GM23248 (cell line): ENCODE results near the gene NEK4. TPM values are rescaled to one million over a fixed set of nuclear protein-coding genes. Genes with fewer than 3 reads are reported as not detected.
A peak's percentile ranks its signal among the peaks of the same experiment; 100 is the strongest.

Source experiments
- DNase-seq: peaks from one replicate; pipeline ENCODE4 v3.0.0-alpha.2; 2015
- H2AFZ ChIP-seq: fragments of 200-600 bp; sonication (generic); 2 replicates; pipeline ENCODE4 v1.6.1; 2016; ENCODE audit warnings: antibody characterized with exemption
- H3F3A ChIP-seq: fragments of 200-600 bp; sonication (generic); 2 replicates; pipeline ENCODE4 v1.6.1; 2016; ENCODE audit warnings: mild to moderate bottlenecking, antibody characterized with exemption, mixed run types; ENCODE audit not compliant: insufficient read depth
- H3K27ac ChIP-seq: fragments of 200-600 bp; sonication (generic); 2 replicates; pipeline ENCODE4 v1.5.1; 2016; ENCODE audit warnings: mild to moderate bottlenecking
- H3K27me3 ChIP-seq: fragments of 200-600 bp; sonication (generic); replicated peaks from 2 replicates; pipeline ENCODE4 v1.6.1; 2016; ENCODE audit warnings: mild to moderate bottlenecking; ENCODE audit not compliant: insufficient read depth
- H3K36me3 ChIP-seq: fragments of 200-600 bp; sonication (generic); 2 replicates; pipeline ENCODE4 v1.6.1; 2016; ENCODE audit warnings: low read depth, mild to moderate bottlenecking
- H3K4me1 ChIP-seq: fragments of 200-600 bp; sonication (generic); 2 replicates; pipeline ENCODE4 v1.6.1; 2016; ENCODE audit warnings: mild to moderate bottlenecking; ENCODE audit not compliant: insufficient read depth
- H3K4me2 ChIP-seq: fragments of 200-600 bp; sonication (generic); one replicate; pipeline ENCODE4 v1.6.1; 2016; ENCODE audit warnings: mild to moderate bottlenecking; ENCODE audit not compliant: unreplicated experiment
- H3K4me3 ChIP-seq: fragments of 200-600 bp; sonication (generic); 2 replicates; pipeline ENCODE4 v1.5.1; 2016; ENCODE audit warnings: mild to moderate bottlenecking
- H3K79me2 ChIP-seq: fragments of 200-600 bp; sonication (generic); 2 replicates; pipeline ENCODE4 v1.6.1; 2016; ENCODE audit warnings: mild to moderate bottlenecking; ENCODE audit not compliant: insufficient read depth
- H3K9ac ChIP-seq: fragments of 200-600 bp; sonication (generic); 2 replicates; pipeline ENCODE4 v1.6.1; 2016; ENCODE audit warnings: mild to moderate bottlenecking
- H3K9me2 ChIP-seq: fragments of 200-600 bp; sonication (generic); 2 replicates; pipeline ENCODE4 v1.6.1; 2016; ENCODE audit warnings: mixed run types, mild to moderate bottlenecking, moderate library complexity; ENCODE audit not compliant: insufficient read depth
- H3K9me3 ChIP-seq: fragments of 200-600 bp; sonication (generic); one replicate; pipeline ENCODE4 v1.6.1; 2017; ENCODE audit warnings: low read depth
- H4K20me1 ChIP-seq: fragments of 200-600 bp; sonication (generic); 2 replicates; pipeline ENCODE4 v1.6.0; 2016; ENCODE audit not compliant: insufficient read depth
- EZH2 ChIP-seq: fragments of 200-600 bp; sonication (generic); IDR thresholded peaks from 2 replicates; pipeline ENCODE4 v1.6.1; 2018; ENCODE audit warnings: antibody characterized with exemption, mild to moderate bottlenecking; ENCODE audit not compliant: insufficient read depth, poor library complexity, severe bottlenecking
- EZH2phosphoT487 ChIP-seq: fragments of 200-600 bp; sonication (generic); IDR thresholded peaks from 2 replicates; pipeline ENCODE4 v1.6.1; 2018; ENCODE audit warnings: antibody characterized with exemption, moderate library complexity, mild to moderate bottlenecking, low read depth; ENCODE audit not compliant: insufficient read depth
- WGBS, 2 experiments: methylation state at CpG; one replicate each; pipeline ENCODE4 v1.1.6; 2015 to 2017; ENCODE audit warnings: low lambda C conversion rate in 2 of 2, low coverage in 1 of 2; ENCODE audit errors: missing lambda C conversion rate in 2 of 2; 5-methylcytosine and 5-hydroxymethylcytosine counted together
- in situ Hi-C: fragments of 300-500 bp; cut with MboI; formaldehyde crosslinking; loops from 2 replicates; pipeline ENCODE4 v1.15.0; 2020
- polyA plus RNA-seq: library from polyadenylated mRNA; unstranded; fragments of >200 nt; fragmentation: Nextera tagmentation; extraction: Ambion mirVana; gene quantifications from 2 replicates; pipeline ENCODE4 v1.2.1, GENCODE V29; 2016
- total RNA-seq: library from RNA; depleted of rRNA; stranded (reverse); fragments of >200 nt; shearing (Covaris generic); gene quantifications from 2 replicates; pipeline ENCODE4 v1.2.3, GENCODE V29; 2014

Gene NEK4
- total and polyA plus RNA-seq, 2 experiments from 2014 or later, result 8.4 to 15.8 TPM

DNA sequence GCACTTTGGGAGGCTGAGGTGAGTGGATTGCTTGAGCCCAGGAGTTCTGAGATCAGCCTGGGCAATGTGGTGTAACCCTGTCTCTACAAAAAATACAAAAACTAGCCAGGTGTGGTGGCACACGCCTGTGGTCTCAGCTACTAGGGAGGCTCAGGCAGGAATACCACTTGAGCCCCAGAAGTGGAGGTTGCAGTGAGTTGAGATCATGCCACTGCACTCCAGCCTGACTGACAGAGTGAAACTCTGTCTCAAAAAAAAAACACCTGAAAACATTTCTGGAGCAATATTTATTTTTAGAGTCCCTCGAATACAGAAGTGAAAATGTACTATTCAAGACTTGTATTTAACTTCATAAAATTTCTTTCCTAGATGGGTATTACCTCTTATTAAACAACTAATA is 60.2 kb downstream of the NEK4 start:
- H3K4me1 ChIP-seq, result peaks cover 14% of the 10 kb centered on the region
- peaks cover 32% of the 10 kb centered on the region for H3K79me2 ChIP-seq
- H2AFZ ChIP-seq, result no peak overlapping the region
- H3K9me3 ChIP-seq, result no peaks in the 10 kb centered on the region
- H3K9ac ChIP-seq, result no peak overlapping the region
- H3K36me3 ChIP-seq, result peaks cover 21% of the 10 kb centered on the region
- TF ChIP-seq EZH2 (no peak), EZH2phosphoT487 (no peak)
- no peak overlapping the region for H3K27ac ChIP-seq
- no peaks in the 10 kb centered on the region for H3K27me3 ChIP-seq
- in situ Hi-C loops, result no loop called here
- H3K4me2 ChIP-seq, result no peak overlapping the region
- no peak overlapping the region for H3K4me3 ChIP-seq
- no peaks in the 10 kb centered on the region for H3K9me2 ChIP-seq
- H4K20me1 ChIP-seq, result no peaks in the 10 kb centered on the region
- DNase-seq, result no peak
- H3F3A ChIP-seq, result peaks cover 29% of the 10 kb centered on the region
- WGBS, 2 experiments, result 78 to 84% methylated on average over 2 of the region's 2 CpGs

DNA sequence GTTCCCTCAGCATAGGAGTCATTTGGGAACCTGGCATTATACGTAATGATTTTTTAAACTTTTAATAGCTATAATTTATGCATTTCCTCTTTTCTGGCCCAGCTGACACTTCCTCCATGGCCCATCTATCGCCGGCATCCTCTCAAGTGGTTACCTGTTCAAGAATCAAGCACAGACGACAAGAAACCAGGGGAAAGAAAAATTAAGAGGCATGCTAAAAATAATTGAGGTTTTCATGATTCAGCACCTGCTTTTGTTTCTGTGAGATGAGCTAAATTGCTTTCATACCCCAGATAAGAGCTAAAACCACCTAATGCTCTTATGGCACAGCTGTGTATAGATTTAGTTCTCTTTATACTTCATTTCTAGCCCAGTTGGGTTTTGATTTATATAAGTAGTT is 63.2 kb downstream of the NEK4 start:
- Histone ChIP-seq H3K4me2 (peak overlapping the region; percentile 100), H3K79me2 (peaks cover 60% of the 10 kb centered on the region)
- 99% methylated on average over 4 of the region's 4 CpGs for WGBS, 2 experiments

DNA sequence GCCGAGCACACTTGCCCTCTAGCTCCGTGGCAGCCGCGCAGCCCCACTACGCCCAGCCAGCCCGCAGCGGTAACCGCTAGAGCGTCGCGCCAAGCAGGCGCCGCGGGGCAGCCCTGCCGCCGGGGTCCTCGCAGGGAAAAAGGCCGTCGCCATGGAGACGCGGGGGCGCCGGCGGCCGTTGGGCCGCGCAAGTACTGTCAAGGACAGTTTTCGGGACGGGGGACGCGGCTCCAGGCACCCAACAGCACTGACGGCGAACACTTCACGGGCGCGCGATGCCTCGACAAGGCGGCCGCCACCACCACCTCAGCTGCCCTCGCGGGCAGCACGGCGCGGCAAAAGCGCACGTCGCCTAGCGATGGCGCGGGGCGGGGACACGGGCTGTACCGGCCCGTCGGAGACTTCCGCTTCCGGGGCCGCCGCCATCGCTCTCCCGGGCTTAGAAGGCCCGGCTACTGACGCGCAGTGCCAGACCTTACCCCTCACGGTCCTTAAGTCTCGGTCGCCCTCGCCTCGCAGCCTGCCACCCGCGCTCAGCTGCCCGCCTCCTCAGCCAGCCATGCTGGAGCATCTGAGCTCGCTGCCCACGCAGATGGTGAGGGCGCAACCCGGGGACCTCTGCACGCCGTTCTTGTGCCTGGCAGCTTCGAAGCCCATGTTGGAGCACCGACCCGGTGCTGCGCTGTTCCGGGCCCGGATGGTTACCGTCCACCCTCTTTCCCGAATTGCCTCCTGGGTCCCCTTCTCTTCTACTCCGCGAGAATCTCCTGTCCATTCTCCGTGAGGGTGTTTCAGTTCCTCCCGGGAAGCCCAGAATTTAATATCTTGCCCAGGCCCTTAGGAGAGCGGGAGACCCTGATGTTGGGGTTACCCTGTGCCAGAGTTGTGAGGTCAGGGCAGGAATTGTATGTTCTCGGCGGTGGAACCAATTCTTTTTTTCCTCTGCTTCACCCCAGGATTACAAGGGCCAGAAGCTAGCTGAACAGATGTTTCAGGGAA is 64.8 kb downstream of the NEK4 start, which contains the start of the genes GLT8D1 and SPCS1:
Gene GLT8D1, minus strand, starts transcription at position 104 of the 999 bp plus-strand sequence. CDS start 5,331 bp downstream, outside the sequence.
Gene SPCS1, plus strand, starts transcription at position 419 of the 999 bp plus-strand sequence. Its CDS starts 141 bp downstream, at position 560.
- H3K4me3 ChIP-seq, result peak within 1 kb of the TSS; percentile 99
- H2AFZ ChIP-seq, result peak within 1 kb of the TSS; percentile 85
- H3K9ac ChIP-seq, result peak within 1 kb of the TSS; percentile 99
- 1% methylated on average over 84 to 87 of the region's 94 CpGs for WGBS, 2 experiments
- peak; percentile 96 for DNase-seq
- H3K79me2 ChIP-seq, result peaks cover 76% of the 10 kb centered on the region
- H3K9me3 ChIP-seq, result no peaks in the 10 kb centered on the region
- peak within 1 kb of the TSS; percentile 94 for H3K27ac ChIP-seq
- peak within 1 kb of the TSS; percentile 100 for H3K4me2 ChIP-seq
- H3K9me2 ChIP-seq, result no peaks in the 10 kb centered on the region
- TF ChIP-seq EZH2phosphoT487 (no peak), EZH2 (no peak)
- H4K20me1 ChIP-seq, result no peaks in the 10 kb centered on the region
- in situ Hi-C loops, result no loop called here
- no peaks in the 10 kb centered on the region for H3K27me3 ChIP-seq
- peaks cover 20% of the 10 kb centered on the region for H3K4me1 ChIP-seq
- peaks cover 13% of the 10 kb centered on the region for H3K36me3 ChIP-seq
- H3F3A ChIP-seq, result peaks cover 42% of the 10 kb centered on the region

More for the DNA sequence above, 63.2 kb downstream of the NEK4 start:
- H2AFZ ChIP-seq, result no peak overlapping the region
- in situ Hi-C loops, result no loop called here
- no peaks in the 10 kb centered on the region for H3K27me3 ChIP-seq
- TF ChIP-seq EZH2, result no peak
- TF ChIP-seq EZH2phosphoT487, result no peak
- DNase-seq, result no peak
- H3K9ac ChIP-seq, result peak overlapping the region; percentile 99
- H3K4me3 ChIP-seq, result peak overlapping the region; percentile 99
- H3F3A ChIP-seq, result peaks cover 46% of the 10 kb centered on the region
- H3K4me1 ChIP-seq, result peaks cover 20% of the 10 kb centered on the region
- peaks cover 21% of the 10 kb centered on the region for H3K36me3 ChIP-seq
- no peaks in the 10 kb centered on the region for H3K9me3 ChIP-seq
- H4K20me1 ChIP-seq, result no peaks in the 10 kb centered on the region
- no peak overlapping the region for H3K27ac ChIP-seq
- no peaks in the 10 kb centered on the region for H3K9me2 ChIP-seq

DNA sequence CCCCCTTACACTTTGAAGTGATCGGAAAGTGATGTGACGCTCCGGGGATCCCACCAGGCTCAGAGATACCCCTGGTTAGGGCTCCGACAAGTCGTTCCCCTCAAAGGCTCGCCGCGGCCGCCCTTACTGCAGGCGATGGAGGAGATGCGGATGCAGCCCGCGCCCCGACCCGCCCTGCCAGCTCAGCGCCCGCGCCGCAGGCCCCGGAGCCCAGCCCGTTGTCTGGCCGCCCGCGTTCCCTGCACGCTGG is 65.4 kb downstream of the NEK4 start:
- TF ChIP-seq EZH2phosphoT487 (no peak), EZH2 (no peak)
- peak overlapping the region; percentile 85 for H2AFZ ChIP-seq
- peaks cover 37% of the 10 kb centered on the region for H3F3A ChIP-seq
- H3K4me1 ChIP-seq, result peaks cover 20% of the 10 kb centered on the region
- DNase-seq, result no peak
- no peaks in the 10 kb centered on the region for H3K27me3 ChIP-seq
- peaks cover 83% of the 10 kb centered on the region for H3K79me2 ChIP-seq
- in situ Hi-C loops, result no loop called here
- H3K4me3 ChIP-seq, result peak overlapping the region; percentile 99
- peak overlapping the region; percentile 94 for H3K27ac ChIP-seq
- WGBS, 2 experiments, result 0% methylated on average over 15 to 25 of the region's 25 CpGs
- H3K9me3 ChIP-seq, result no peaks in the 10 kb centered on the region
- H3K36me3 ChIP-seq, result peaks cover 13% of the 10 kb centered on the region
- H3K9me2 ChIP-seq, result no peaks in the 10 kb centered on the region
- peak overlapping the region; percentile 95 for H3K4me2 ChIP-seq
- peak overlapping the region; percentile 99 for H3K9ac ChIP-seq
- H4K20me1 ChIP-seq, result no peaks in the 10 kb centered on the region
